ENCODE results near the gene CD101.

Gene CD101

GRCh38 chr1:117059678-117060440, 58.3 kb downstream of the CD101 start, which contains the start of gene TTF2:
Gene TTF2, plus strand, starts transcription at chr1:117060326. Its CDS starts 21 bp downstream, at chr1:117060347.
- DNase-seq, result peak; percentile 98

- peak; percentile 53 for DNase-seq
Observed at GRCh38 chr1:117060441-117061317, 59.1 kb downstream of the CD101 start.

- DNase-seq, result peak; percentile 37
Observed at GRCh38 chr1:117061986-117062415, 60.4 kb downstream of the CD101 start.

DNA sequence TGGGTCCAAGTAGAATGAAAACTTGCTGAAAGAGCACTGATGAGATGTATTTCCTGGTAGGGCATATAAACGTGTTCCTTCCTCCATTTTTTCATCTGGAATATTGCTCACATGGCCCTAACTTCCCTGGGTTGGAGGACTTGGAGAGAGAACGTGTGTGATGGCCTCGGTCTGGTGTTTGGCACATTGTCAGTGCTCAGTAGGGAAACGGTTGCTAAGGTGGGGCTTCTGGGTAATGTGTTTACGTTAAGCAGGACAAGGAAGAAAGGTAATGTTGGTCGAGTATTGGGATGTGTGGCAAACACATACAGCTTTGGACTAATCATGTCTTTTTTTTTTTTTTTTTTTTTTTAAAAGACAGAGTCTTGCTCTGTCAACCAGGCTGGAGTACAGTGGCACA, 64.8 kb downstream of the CD101 start:
- DNase-seq, result no peak

DNA sequence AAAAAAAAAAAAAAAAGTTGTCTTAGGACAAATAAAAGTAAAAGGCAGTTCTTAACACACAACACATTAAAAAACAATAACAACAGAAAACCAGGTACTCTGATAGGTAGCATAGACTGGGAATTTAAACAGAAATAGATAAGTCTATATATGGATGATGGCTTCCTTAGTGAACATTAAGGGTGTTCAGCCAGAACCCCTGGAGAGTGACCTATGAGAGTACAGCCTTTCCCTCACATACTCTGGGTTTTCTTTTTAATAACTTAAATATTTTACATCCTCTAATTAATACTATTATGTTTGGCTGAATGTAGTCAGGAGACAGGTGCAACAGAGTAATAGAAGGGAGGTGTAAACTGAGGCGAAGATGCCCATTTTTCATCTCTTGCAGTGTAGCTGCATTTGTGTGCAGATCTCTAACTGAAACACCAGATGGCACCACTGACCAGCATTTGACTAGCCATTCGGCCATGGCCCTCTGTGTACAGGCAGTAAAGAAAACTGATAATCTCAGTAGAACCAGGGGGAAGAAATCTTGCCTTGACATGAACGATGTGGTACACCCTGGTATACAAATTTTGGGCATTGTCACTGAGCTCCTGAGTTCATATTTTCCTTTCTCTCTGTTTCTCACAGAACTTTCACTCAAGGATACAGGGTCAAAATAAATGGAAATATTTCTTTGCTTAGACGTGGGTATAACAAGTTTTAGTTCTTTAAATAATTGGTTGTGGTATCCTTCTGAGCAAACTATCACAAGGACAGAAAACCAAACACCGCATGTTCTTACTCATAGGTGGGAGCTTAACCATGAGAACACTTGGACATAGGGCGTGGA, 66.2 kb downstream of the CD101 start:
- peak; percentile 51 for DNase-seq

- no peak for DNase-seq
Observed at GRCh38 chr1:117068580-117068979, 67.0 kb downstream of the CD101 start.

GRCh38 chr1:117069220-117069844, 67.8 kb downstream of the CD101 start:
- DNase-seq, result no peak

DNA sequence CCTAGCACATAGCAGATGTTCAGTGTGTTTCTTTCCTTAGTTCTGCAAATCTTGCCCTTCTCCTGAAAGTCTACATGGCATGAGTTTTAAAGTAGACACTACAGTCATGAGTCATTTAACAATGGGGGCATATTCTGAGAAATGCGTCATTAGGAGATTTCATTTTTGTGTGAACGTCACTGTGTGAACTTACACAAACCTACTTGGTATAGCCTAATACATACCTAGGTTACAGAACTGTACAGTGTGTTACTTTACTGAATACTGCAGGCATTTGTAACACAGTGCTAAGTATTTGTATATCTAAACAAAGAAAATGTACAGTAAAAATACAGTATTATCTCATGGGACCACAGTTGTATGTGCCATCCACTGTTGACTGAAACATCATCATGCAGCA, 68.6 kb downstream of the CD101 start:
- DNase-seq, result no peak

- no peak for DNase-seq
Observed at GRCh38 chr1:117076648-117077047, 75.1 kb downstream of the CD101 start.

DNA sequence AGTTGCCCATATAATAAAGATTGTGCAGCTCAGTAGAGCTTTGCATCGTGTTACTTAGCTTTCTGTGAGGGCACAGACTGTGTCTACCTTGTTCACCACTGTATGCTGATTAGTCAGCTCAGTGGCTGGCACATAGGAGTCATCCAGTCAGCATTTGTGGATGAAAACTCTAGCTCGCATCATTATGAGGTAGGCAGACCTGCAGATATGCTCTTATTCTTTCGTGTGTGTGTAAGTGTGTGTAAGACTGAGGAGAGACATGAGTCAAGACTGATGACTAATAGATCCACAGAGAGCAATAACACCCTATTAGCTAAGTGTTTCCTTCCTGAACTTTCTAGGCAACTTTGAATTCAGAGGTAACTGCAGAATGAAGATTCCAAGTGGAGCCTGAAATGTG, 75.7 kb downstream of the CD101 start:
- no peak for DNase-seq

GRCh38 chr1:117079737-117080136, 78.2 kb downstream of the CD101 start:
- no peak for DNase-seq

DNA sequence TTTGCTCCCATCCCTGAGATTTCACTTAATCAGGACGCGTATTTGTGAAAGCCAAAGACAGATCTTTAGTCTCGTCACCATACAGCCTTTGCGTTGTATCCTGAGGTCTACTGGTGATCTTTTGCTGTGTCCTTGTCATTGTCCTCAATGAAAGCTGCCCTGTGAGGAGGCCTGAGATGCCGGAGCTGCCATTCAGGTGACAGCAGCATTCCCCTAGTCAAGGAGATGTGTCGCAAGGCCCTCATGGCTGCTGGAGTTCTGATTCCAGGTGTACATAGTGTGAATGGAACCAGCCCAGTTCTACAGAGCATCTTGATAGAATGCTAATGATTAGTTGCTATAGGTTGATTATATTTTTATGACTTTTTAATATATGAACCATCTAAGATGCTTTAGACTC, 82.7 kb downstream of the CD101 start:
- DNase-seq, result no peak

All from CD4-positive, alpha-beta T cell treated with Interleukin-12 subunit alpha and Interleukin-12 subunit beta, for 1 hour (primary cell).